Measurements from ENCODE around the gene ADAMTS16.

Gene ADAMTS16

DNA sequence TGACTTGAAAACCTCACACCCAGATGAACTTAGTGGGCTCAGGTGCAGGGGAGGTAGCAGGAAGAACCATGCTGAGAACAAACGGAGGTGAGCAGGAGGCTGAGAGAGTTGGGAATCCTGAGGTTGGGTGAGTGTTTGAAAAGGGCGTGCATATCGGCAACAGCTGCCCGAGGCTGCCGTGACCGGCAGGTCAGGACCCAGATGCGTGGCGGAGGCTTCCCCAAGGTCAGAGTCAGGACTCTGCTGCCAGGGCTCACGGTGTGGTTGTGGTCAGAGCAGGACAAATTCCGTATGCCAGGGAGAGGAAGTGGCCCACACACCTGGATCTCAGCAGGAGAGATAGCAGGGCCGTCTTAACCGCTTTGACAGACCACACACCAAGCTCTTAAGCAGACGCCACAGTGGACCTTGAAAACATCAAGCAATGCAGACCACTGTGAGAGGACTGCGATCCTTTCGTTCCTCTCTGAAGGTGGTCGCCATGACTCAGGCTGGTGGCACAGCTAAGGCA lies 43.1 kb downstream of the ADAMTS16 start:
- no peak overlapping the region for H3K9ac ChIP-seq (ENCODE audit: low read length)
- no peaks in the 10 kb centered on the region for H3K27me3 ChIP-seq (ENCODE audit: insufficient read depth, low read length)
- H3K4me1 ChIP-seq (ENCODE audit: insufficient read depth, low read length, severe bottlenecking) = no peaks in the 10 kb centered on the region
- no peak for TF ChIP-seq EZH2 (IDR thresholded peaks at IDR 0.05; ENCODE audit: borderline replicate concordance, low read length)
- no peaks in the 10 kb centered on the region for H3K9me2 ChIP-seq (ENCODE audit: low read depth, low read length)
- H3K9me3 ChIP-seq (ENCODE audit: low read length) = no peaks in the 10 kb centered on the region
- no peak overlapping the region for H3K27ac ChIP-seq (ENCODE audit: low read depth, low read length, poor library complexity, severe bottlenecking)
- no peak overlapping the region for H2AFZ ChIP-seq (ENCODE audit: low read length)
- H4K20me1 ChIP-seq (ENCODE audit: insufficient read depth, low read length) = no peaks in the 10 kb centered on the region
- no peak overlapping the region for H3K4me2 ChIP-seq (ENCODE audit: low read length)
- no peaks in the 10 kb centered on the region for H3K79me2 ChIP-seq (ENCODE audit: insufficient read depth, low read length)
- H3K4me3 ChIP-seq (ENCODE audit: low read depth, low read length, poor library complexity, severe bottlenecking) = no peak overlapping the region
- H3F3A ChIP-seq (ENCODE audit: insufficient read depth, low read length) = no peaks in the 10 kb centered on the region
- no peaks in the 10 kb centered on the region for H3K36me3 ChIP-seq (ENCODE audit: insufficient read depth, low read length)

DNA sequence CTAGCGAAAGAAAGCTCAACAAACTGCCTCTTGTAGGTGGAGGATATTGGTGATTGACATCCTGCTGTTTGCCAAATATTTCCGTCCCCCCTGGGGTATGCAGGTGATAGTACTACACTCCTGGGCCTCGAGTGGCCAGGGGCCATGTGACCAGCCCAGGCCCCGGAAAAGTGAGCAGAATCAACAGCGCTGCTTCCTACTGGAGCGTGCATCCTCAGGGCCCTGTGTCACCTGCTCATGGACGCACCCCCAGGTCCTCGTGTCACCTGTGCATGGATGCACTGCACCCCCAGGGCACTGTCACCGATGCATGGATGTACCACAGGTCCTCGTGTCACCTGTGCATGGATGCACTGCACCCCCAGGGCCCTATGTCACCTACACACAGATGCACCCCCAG lies 43.8 kb downstream of the ADAMTS16 start:
- Histone ChIP-seq H3K27me3 (ENCODE audit: insufficient read depth, low read length) (no peaks in the 10 kb centered on the region), H4K20me1 (ENCODE audit: insufficient read depth, low read length) (no peaks in the 10 kb centered on the region), H3K9me3 (ENCODE audit: low read length) (no peaks in the 10 kb centered on the region), H3K4me3 (ENCODE audit: low read depth, low read length, poor library complexity, severe bottlenecking) (no peak overlapping the region), H3K9me2 (ENCODE audit: low read depth, low read length) (no peaks in the 10 kb centered on the region), H3K9ac (ENCODE audit: low read length) (no peak overlapping the region), H3K36me3 (ENCODE audit: insufficient read depth, low read length) (no peaks in the 10 kb centered on the region), H3F3A (ENCODE audit: insufficient read depth, low read length) (no peaks in the 10 kb centered on the region), H3K27ac (ENCODE audit: low read depth, low read length, poor library complexity, severe bottlenecking) (no peak overlapping the region), H3K4me2 (ENCODE audit: low read length) (no peak overlapping the region), H3K79me2 (ENCODE audit: insufficient read depth, low read length) (no peaks in the 10 kb centered on the region), H2AFZ (ENCODE audit: low read length) (no peak overlapping the region), H3K4me1 (ENCODE audit: insufficient read depth, low read length, severe bottlenecking) (no peaks in the 10 kb centered on the region)
- TF ChIP-seq, protein P1, sequence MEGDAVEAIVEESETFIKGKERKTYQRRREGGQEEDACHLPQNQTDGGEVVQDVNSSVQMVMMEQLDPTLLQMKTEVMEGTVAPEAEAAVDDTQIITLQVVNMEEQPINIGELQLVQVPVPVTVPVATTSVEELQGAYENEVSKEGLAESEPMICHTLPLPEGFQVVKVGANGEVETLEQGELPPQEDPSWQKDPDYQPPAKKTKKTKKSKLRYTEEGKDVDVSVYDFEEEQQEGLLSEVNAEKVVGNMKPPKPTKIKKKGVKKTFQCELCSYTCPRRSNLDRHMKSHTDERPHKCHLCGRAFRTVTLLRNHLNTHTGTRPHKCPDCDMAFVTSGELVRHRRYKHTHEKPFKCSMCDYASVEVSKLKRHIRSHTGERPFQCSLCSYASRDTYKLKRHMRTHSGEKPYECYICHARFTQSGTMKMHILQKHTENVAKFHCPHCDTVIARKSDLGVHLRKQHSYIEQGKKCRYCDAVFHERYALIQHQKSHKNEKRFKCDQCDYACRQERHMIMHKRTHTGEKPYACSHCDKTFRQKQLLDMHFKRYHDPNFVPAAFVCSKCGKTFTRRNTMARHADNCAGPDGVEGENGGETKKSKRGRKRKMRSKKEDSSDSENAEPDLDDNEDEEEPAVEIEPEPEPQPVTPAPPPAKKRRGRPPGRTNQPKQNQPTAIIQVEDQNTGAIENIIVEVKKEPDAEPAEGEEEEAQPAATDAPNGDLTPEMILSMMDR (IDR thresholded peaks at IDR 0.05; ENCODE audit: low read length) = no peak
- TF ChIP-seq EZH2 (IDR thresholded peaks at IDR 0.05; ENCODE audit: borderline replicate concordance, low read length) = no peak

DNA sequence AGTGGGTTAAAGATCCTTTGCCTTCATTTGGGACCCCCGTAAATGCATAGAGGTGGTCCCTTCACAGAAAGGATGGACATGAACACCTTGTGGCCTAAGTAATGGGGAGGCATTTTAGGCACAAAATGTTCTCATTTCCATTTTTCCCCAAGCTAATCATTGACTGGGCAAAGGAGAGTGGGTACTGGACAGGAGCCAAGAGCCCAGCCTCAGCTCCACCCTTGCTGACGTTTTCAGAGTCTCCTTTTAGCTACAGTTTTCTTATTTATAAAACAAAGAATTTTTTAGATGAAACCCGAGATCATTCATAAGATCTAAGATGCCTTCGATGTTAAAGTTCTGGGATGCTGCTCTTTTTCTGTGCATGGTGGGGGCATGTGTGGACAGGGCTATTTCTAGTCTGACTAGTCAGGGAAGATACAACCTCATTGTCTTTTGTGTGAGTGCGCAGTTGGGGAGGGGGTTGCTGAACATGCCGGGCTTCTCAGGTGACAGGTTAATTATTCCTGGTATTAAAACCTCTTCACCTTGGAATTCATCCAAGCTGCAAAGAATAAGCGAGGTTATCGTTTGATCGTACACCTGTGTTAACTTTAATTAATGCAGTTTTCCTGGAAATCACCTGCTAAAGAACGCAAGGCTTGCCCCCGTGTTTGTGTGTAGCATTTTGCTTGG lies 48.4 kb downstream of the ADAMTS16 start:
- no peaks in the 10 kb centered on the region for H3K9me3 ChIP-seq (ENCODE audit: low read length)
- H3K4me2 ChIP-seq (ENCODE audit: low read length) = no peak overlapping the region
- H3K36me3 ChIP-seq (ENCODE audit: insufficient read depth, low read length) = no peaks in the 10 kb centered on the region
- no peaks in the 10 kb centered on the region for H3K27me3 ChIP-seq (ENCODE audit: insufficient read depth, low read length)
- H3K4me3 ChIP-seq (ENCODE audit: low read depth, low read length, poor library complexity, severe bottlenecking) = no peak overlapping the region
- no peaks in the 10 kb centered on the region for H3K79me2 ChIP-seq (ENCODE audit: insufficient read depth, low read length)
- H3K27ac ChIP-seq (ENCODE audit: low read depth, low read length, poor library complexity, severe bottlenecking) = no peak overlapping the region
- no peaks in the 10 kb centered on the region for H3K4me1 ChIP-seq (ENCODE audit: insufficient read depth, low read length, severe bottlenecking)
- no peaks in the 10 kb centered on the region for H3F3A ChIP-seq (ENCODE audit: insufficient read depth, low read length)
- H4K20me1 ChIP-seq (ENCODE audit: insufficient read depth, low read length) = no peaks in the 10 kb centered on the region
- H2AFZ ChIP-seq (ENCODE audit: low read length) = no peak overlapping the region
- TF ChIP-seq, protein P1 (IDR thresholded peaks at IDR 0.05; ENCODE audit: low read length) = no peak
- no peak for TF ChIP-seq EZH2 (IDR thresholded peaks at IDR 0.05; ENCODE audit: borderline replicate concordance, low read length)
- no peak overlapping the region for H3K9ac ChIP-seq (ENCODE audit: low read length)
- no peaks in the 10 kb centered on the region for H3K9me2 ChIP-seq (ENCODE audit: low read depth, low read length)

DNA sequence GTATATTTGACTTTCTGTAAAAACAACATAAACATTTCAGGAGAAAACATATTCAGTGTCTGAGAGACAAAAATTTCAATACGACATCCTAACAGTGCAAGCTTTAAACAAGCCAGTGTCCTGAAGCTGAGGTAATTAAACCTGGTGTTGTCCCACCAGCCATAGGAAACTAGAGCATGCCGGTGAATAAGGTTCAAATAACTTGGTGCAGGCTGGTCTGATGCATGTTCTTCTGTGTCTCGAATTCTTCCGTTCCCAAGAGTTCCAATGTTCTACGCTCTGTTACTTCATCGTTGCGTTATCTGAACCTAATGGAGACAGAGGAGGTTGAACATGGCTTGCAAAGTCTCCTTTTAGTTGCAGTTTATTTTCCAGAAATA lies 48.9 kb downstream of the ADAMTS16 start:
- Histone ChIP-seq H3F3A (ENCODE audit: insufficient read depth, low read length) (no peaks in the 10 kb centered on the region), H3K9me2 (ENCODE audit: low read depth, low read length) (no peaks in the 10 kb centered on the region), H2AFZ (ENCODE audit: low read length) (no peak overlapping the region), H3K4me3 (ENCODE audit: low read depth, low read length, poor library complexity, severe bottlenecking) (no peak overlapping the region), H4K20me1 (ENCODE audit: insufficient read depth, low read length) (no peaks in the 10 kb centered on the region), H3K4me2 (ENCODE audit: low read length) (no peak overlapping the region), H3K9me3 (ENCODE audit: low read length) (no peaks in the 10 kb centered on the region), H3K4me1 (ENCODE audit: insufficient read depth, low read length, severe bottlenecking) (no peaks in the 10 kb centered on the region), H3K36me3 (ENCODE audit: insufficient read depth, low read length) (no peaks in the 10 kb centered on the region), H3K27me3 (ENCODE audit: insufficient read depth, low read length) (no peaks in the 10 kb centered on the region), H3K27ac (ENCODE audit: low read depth, low read length, poor library complexity, severe bottlenecking) (no peak overlapping the region), H3K9ac (ENCODE audit: low read length) (no peak overlapping the region), H3K79me2 (ENCODE audit: insufficient read depth, low read length) (no peaks in the 10 kb centered on the region)
- TF ChIP-seq EZH2 (IDR thresholded peaks at IDR 0.05; ENCODE audit: borderline replicate concordance, low read length) = no peak
- TF ChIP-seq, protein P1 (IDR thresholded peaks at IDR 0.05; ENCODE audit: low read length) = no peak
